Measurements from ENCODE around the gene FBXL3.

- TF ChIP-seq TAF1 (conservative IDR thresholded peaks at IDR 0.05) (no peak), MAX (IDR thresholded peaks at IDR 0.05) (no peak), SP1 (IDR thresholded peaks at IDR 0.05) (no peak), HNF4G (IDR thresholded peaks at IDR 0.05) (no peak), HNF4A (conservative IDR thresholded peaks at IDR 0.05) (no peak), FOXA1 (IDR thresholded peaks at IDR 0.05) (no peak), REST (IDR thresholded peaks at IDR 0.05) (no peak), GABPA (IDR thresholded peaks at IDR 0.05 in 1 of 2, conservative IDR thresholded peaks at IDR 0.05 in 1 of 2) (no peak)
- TF ChIP-seq, protein P1, sequence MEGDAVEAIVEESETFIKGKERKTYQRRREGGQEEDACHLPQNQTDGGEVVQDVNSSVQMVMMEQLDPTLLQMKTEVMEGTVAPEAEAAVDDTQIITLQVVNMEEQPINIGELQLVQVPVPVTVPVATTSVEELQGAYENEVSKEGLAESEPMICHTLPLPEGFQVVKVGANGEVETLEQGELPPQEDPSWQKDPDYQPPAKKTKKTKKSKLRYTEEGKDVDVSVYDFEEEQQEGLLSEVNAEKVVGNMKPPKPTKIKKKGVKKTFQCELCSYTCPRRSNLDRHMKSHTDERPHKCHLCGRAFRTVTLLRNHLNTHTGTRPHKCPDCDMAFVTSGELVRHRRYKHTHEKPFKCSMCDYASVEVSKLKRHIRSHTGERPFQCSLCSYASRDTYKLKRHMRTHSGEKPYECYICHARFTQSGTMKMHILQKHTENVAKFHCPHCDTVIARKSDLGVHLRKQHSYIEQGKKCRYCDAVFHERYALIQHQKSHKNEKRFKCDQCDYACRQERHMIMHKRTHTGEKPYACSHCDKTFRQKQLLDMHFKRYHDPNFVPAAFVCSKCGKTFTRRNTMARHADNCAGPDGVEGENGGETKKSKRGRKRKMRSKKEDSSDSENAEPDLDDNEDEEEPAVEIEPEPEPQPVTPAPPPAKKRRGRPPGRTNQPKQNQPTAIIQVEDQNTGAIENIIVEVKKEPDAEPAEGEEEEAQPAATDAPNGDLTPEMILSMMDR (IDR thresholded peaks at IDR 0.05; ENCODE audit: low read depth, low read length, missing input control), result no peak
- TF ChIP-seq, protein P2, sequence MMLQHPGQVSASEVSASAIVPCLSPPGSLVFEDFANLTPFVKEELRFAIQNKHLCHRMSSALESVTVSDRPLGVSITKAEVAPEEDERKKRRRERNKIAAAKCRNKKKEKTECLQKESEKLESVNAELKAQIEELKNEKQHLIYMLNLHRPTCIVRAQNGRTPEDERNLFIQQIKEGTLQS (IDR thresholded peaks at IDR 0.05), result no peak
- TF ChIP-seq, protein P3, sequence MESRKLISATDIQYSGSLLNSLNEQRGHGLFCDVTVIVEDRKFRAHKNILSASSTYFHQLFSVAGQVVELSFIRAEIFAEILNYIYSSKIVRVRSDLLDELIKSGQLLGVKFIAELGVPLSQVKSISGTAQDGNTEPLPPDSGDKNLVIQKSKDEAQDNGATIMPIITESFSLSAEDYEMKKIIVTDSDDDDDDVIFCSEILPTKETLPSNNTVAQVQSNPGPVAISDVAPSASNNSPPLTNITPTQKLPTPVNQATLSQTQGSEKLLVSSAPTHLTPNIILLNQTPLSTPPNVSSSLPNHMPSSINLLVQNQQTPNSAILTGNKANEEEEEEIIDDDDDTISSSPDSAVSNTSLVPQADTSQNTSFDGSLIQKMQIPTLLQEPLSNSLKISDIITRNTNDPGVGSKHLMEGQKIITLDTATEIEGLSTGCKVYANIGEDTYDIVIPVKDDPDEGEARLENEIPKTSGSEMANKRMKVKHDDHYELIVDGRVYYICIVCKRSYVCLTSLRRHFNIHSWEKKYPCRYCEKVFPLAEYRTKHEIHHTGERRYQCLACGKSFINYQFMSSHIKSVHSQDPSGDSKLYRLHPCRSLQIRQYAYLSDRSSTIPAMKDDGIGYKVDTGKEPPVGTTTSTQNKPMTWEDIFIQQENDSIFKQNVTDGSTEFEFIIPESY (IDR thresholded peaks at IDR 0.05), result no peak
Observed at GRCh38 chr13:77029436-77029835, 2.5 kb upstream of the FBXL3 start.

Measured in liver (tissue), 3 donors.